ENCODE measurements around the gene UBE2L5.

GRCh38 chr13:30464496-30465342 lies 42.4 kb downstream of the UBE2L5 start:
- no peak for TF ChIP-seq POLR2AphosphoS5 (IDR thresholded peaks at IDR 0.05; ENCODE audit: borderline replicate concordance, low read depth, low read length)
- TF ChIP-seq EZH2 (IDR thresholded peaks at IDR 0.05): no peak
- no peak for TF ChIP-seq FOXP2 (optimal IDR thresholded peaks at IDR 0.05; ENCODE audit: control extremely low read depth, extremely low read length, insufficient read depth)

Measured in SK-N-MC (cell line).